SK-N-SH (cell line): ENCODE results near the gene OR5B2.

Experiments used
- CHD2 ChIP-seq: fragments of 150-350 bp; IDR thresholded peaks from 2 replicates; pipeline ENCODE4 v1.6.1; 2018; ENCODE audit warnings: low read length; ENCODE audit not compliant: partially characterized antibody
- EZH2phosphoT487 ChIP-seq: fragments of 200-600 bp; sonication (generic); IDR thresholded peaks from 2 replicates; pipeline ENCODE4 v1.6.1; 2017; ENCODE audit warnings: low read depth, mixed run types, mild to moderate bottlenecking, antibody characterized with exemption, moderate library complexity, borderline replicate concordance
- GABPA ChIP-seq: IDR thresholded peaks from 2 replicates; pipeline ENCODE4 v1.4.0; 2012; ENCODE audit warnings: low read depth, mild to moderate bottlenecking
- SIN3A ChIP-seq: IDR thresholded peaks from 2 replicates; pipeline ENCODE4 v1.6.1; 2012; ENCODE audit warnings: low read depth, mild to moderate bottlenecking, low read length, moderate library complexity, borderline replicate concordance
- YY1 ChIP-seq: IDR thresholded peaks from 2 replicates; pipeline ENCODE4 v1.4.0; 2012; ENCODE audit warnings: low read depth, mild to moderate bottlenecking
- TF ChIP-seq, protein P1 (sequence below): fragments of 200-600 bp; sonication (generic); IDR thresholded peaks from 2 replicates; pipeline ENCODE4 v1.6.1; 2017; ENCODE audit warnings: antibody characterized with exemption, mild to moderate bottlenecking, moderate library complexity
- TF ChIP-seq, protein P2 (sequence below): IDR thresholded peaks from 2 replicates; pipeline ENCODE4 v1.4.0; 2012; ENCODE audit warnings: low read depth, borderline replicate concordance
- TF ChIP-seq, protein P3 (sequence below): fragments of 150-350 bp; IDR thresholded peaks from 2 replicates; pipeline ENCODE4 v1.6.1; 2016; ENCODE audit warnings: mild to moderate bottlenecking, low read depth, low read length

DNA sequence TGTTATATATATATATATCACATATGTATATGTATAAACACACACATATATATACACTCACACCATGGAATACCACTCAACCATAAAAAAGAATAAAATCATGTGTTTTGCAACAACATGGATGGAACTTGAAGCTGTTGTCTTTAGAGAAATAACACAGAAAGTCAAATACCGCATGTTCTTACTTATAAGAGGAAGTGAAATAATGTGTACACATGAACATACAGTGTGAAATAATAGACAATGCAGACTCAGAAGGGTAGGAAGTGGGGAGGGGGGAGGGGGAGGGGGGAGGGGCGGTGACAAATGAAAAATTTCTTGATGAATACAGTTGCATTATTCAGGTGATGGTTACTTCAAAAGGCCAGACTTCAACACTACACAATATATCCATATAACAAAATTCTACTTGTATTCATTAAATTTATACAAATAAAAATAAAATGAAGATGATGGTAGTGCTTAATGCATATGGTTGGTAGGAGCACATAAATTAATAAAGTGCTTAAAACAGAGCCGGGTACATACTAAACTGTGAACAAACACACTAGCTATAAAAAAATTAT, 5.8 kb upstream of the OR5B2 start:
- TF ChIP-seq, protein P1, sequence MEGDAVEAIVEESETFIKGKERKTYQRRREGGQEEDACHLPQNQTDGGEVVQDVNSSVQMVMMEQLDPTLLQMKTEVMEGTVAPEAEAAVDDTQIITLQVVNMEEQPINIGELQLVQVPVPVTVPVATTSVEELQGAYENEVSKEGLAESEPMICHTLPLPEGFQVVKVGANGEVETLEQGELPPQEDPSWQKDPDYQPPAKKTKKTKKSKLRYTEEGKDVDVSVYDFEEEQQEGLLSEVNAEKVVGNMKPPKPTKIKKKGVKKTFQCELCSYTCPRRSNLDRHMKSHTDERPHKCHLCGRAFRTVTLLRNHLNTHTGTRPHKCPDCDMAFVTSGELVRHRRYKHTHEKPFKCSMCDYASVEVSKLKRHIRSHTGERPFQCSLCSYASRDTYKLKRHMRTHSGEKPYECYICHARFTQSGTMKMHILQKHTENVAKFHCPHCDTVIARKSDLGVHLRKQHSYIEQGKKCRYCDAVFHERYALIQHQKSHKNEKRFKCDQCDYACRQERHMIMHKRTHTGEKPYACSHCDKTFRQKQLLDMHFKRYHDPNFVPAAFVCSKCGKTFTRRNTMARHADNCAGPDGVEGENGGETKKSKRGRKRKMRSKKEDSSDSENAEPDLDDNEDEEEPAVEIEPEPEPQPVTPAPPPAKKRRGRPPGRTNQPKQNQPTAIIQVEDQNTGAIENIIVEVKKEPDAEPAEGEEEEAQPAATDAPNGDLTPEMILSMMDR: no peak
- no peak for TF ChIP-seq EZH2phosphoT487
- TF ChIP-seq, protein P2, sequence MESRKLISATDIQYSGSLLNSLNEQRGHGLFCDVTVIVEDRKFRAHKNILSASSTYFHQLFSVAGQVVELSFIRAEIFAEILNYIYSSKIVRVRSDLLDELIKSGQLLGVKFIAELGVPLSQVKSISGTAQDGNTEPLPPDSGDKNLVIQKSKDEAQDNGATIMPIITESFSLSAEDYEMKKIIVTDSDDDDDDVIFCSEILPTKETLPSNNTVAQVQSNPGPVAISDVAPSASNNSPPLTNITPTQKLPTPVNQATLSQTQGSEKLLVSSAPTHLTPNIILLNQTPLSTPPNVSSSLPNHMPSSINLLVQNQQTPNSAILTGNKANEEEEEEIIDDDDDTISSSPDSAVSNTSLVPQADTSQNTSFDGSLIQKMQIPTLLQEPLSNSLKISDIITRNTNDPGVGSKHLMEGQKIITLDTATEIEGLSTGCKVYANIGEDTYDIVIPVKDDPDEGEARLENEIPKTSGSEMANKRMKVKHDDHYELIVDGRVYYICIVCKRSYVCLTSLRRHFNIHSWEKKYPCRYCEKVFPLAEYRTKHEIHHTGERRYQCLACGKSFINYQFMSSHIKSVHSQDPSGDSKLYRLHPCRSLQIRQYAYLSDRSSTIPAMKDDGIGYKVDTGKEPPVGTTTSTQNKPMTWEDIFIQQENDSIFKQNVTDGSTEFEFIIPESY: no peak
- TF ChIP-seq GABPA: no peak
- TF ChIP-seq, protein P3, sequence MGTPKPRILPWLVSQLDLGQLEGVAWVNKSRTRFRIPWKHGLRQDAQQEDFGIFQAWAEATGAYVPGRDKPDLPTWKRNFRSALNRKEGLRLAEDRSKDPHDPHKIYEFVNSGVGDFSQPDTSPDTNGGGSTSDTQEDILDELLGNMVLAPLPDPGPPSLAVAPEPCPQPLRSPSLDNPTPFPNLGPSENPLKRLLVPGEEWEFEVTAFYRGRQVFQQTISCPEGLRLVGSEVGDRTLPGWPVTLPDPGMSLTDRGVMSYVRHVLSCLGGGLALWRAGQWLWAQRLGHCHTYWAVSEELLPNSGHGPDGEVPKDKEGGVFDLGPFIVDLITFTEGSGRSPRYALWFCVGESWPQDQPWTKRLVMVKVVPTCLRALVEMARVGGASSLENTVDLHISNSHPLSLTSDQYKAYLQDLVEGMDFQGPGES: no peak
- TF ChIP-seq SIN3A: no peak
- TF ChIP-seq YY1: no peak
- TF ChIP-seq CHD2: no peak
